Measurements from ENCODE around the gene KIF4A. TPM values are rescaled to one million over a fixed set of nuclear protein-coding genes. Genes with fewer than 3 reads are reported as not detected.
"Not testable (repeated sequence)": the region's sequence is repeated elsewhere in the genome, so short reads cannot be mapped to it uniquely, and the experiment has no call there.

KIF4A gene
- total RNA-seq, 2 donors from 2014 or later = 25.4 to 30.3 TPM

DNA sequence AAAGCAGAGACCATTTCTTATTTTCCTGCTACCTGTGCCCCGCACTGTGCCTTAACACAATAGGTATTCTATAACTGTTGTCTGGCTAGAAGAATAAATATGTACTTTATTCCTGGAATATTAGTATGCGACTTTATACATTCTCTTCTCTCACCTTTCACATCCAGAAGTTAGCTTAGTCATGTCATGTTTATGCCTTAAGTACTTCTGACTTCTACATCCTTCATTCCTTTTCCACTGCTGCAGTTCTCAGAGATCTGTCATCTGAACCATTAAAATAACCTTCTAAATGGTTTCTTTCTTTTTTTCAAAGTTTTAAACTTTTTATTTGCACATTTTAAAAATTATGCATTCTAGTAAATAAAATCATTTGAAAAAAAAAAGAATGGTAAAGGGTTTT is 34.4 kb downstream of the KIF4A start:
- no peaks in the 10 kb centered on the region for H3K27me3 Mint-ChIP-seq
- no peaks in the 10 kb centered on the region for H3K9me3 Mint-ChIP-seq
- no peaks in the 10 kb centered on the region for H3K36me3 Mint-ChIP-seq (ENCODE audit: low read depth)
- H3K4me1 Mint-ChIP-seq = no peaks in the 10 kb centered on the region
- no peak overlapping the region for H3K4me3 Mint-ChIP-seq
- no peak overlapping the region for H3K27ac Mint-ChIP-seq
- no peak for ATAC-seq (replicated peaks)

DNA sequence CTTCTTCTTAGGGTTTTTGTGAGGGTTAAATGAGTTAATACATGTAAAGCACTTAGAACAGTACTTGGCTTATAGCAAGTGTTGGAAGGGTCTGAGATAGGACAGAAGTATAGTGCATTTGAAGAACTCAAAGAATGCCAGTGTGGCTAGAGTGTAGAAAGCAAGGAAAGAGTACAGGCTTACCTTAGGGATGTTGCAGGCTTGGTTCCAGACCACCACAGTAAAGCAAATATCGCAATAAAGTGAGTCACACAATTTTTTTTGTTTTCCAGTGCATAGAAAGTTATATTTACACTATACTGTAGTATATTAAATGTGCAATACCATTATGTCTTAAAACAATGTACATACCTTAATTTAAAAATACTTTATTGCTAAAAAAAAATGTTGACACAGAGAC is 41.3 kb downstream of the KIF4A start:
- Mint-ChIP-seq H3K9me3 (no peaks in the 10 kb centered on the region), H3K4me1 (no peaks in the 10 kb centered on the region), H3K36me3 (ENCODE audit: low read depth) (no peaks in the 10 kb centered on the region), H3K27ac (no peak overlapping the region), H3K4me3 (no peak overlapping the region), H3K27me3 (no peaks in the 10 kb centered on the region)
- ATAC-seq (replicated peaks) = no peak

DNA sequence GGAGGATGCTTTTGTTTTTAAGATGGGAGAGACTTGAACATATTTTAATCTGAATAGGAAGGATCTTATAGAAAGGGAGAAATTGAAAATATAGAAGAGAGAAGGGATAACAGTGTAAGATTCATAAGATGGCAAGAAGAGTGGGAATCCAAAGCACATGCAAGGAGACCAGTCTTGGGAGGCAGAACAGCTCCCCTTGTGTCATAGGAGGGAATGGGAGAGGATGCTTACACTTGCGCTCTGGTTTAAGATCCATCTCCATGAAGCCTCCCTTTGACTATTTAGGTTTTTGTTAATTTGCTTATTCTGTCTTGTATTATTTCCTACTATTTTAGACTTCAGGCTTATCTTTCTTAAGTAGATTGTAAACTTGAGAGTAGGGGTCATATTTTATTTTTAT is 42.7 kb downstream of the KIF4A start:
- H3K4me1 Mint-ChIP-seq = no peaks in the 10 kb centered on the region
- H3K9me3 Mint-ChIP-seq = no peaks in the 10 kb centered on the region
- no peak for ATAC-seq (replicated peaks)
- H3K4me3 Mint-ChIP-seq = no peak overlapping the region
- no peaks in the 10 kb centered on the region for H3K27me3 Mint-ChIP-seq
- no peaks in the 10 kb centered on the region for H3K36me3 Mint-ChIP-seq (ENCODE audit: low read depth)
- no peak overlapping the region for H3K27ac Mint-ChIP-seq

DNA sequence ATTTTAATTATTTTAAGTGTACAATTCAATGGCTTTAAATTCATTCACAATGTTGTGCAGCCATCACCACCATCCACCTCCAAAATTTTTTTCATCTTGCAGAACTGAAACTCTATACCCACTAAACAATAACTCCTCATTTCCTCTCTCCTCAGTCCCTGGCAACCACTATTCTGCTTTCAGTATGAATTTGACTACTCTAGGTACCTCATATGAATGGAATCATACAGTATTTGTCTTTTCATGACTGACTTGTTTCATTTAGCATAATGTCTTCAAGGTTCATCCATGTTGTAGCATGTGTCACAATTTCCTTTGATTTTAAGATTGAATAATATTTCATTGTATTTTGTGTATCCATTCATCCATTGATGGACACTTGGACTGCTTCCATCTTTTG is 46.9 kb downstream of the KIF4A start:
- Mint-ChIP-seq H3K4me3 (no peak overlapping the region), H3K36me3 (ENCODE audit: low read depth) (no peaks in the 10 kb centered on the region), H3K27ac (no peak overlapping the region), H3K4me1 (no peaks in the 10 kb centered on the region), H3K9me3 (no peaks in the 10 kb centered on the region), H3K27me3 (no peaks in the 10 kb centered on the region)
- peak; percentile 96 for ATAC-seq (replicated peaks)

DNA sequence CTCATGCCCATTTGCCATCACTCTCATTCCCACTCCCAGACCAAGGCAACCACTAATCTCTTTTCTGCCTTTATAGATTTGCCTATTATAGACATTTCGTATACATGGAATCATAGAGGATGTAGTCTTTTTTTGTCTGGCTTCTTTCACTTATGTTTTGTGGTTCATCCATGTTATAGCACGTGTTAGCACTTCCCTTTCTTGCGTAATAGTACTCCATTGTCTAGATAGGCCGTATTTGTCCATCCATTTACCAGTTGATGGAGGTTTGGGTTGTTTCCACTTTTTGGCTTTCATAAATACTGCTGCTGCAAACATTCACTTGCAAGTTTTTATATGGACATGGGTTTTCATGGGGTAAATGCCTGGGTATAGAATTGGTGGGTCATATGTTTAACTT is 48.4 kb downstream of the KIF4A start:
- Mint-ChIP-seq H3K4me1 (no peaks in the 10 kb centered on the region), H3K27ac (no peak overlapping the region), H3K27me3 (no peaks in the 10 kb centered on the region), H3K36me3 (ENCODE audit: low read depth) (no peaks in the 10 kb centered on the region), H3K4me3 (no peak overlapping the region), H3K9me3 (no peaks in the 10 kb centered on the region)
- no peak for ATAC-seq (replicated peaks)

DNA sequence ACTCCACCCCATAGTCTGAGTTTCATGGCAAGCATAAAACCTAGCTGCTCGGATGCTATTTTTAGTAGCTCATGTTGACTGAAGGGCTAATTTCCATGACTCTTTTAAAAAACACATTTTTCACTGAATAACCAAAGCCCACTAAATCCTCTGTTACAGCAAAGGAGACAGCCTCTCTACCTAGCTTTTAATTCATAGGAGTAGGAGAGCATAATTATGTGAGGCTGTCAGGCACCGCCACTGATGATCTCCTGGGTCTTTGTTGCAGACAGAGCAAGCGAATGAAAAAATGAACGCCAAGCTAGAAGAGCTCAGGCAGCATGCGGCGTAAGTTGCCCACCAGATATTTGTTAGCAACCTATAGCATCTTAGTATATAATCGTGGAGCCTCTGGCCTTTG is 53.5 kb downstream of the KIF4A start:
- H3K36me3 Mint-ChIP-seq (ENCODE audit: low read depth) = peaks cover 13% of the 10 kb centered on the region
- no peaks in the 10 kb centered on the region for H3K4me1 Mint-ChIP-seq
- no peaks in the 10 kb centered on the region for H3K9me3 Mint-ChIP-seq
- no peaks in the 10 kb centered on the region for H3K27me3 Mint-ChIP-seq
- no peak overlapping the region for H3K4me3 Mint-ChIP-seq
- no peak overlapping the region for H3K27ac Mint-ChIP-seq
- ATAC-seq (replicated peaks) = no peak

DNA sequence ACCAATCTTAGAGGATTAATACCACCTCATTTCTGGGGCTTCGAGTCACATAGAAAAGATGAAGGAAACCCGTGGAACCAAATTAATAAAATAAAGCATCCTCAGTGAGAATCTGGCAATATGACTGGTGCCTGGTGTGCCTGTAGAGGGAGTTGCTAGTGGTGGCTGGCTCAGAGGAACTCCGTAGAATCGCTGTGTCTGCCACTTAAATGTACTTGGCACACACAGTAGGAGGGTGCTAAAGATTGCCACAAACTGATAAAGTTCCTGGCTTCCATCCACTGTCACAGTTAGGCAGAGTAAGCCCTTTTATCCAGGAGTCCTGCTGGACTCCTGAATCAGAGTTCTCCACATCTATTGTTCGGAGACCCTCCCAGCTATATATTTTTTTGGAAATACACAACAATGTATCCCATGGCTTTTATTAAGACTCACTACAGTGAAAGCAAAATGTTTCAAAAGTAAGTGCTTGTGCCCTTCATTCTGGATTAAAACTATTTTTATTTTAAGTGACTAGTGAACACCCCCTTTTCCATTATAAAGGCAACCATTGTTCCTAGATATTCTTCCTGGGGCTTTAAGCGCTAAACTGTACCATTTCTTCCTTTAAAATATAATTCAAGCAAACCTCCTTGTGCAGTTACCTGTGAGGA is 56.6 kb downstream of the KIF4A start:
- Mint-ChIP-seq H3K4me1 (no peaks in the 10 kb centered on the region), H3K27me3 (no peaks in the 10 kb centered on the region), H3K9me3 (no peaks in the 10 kb centered on the region), H3K36me3 (ENCODE audit: low read depth) (peaks cover 13% of the 10 kb centered on the region), H3K27ac (no peak overlapping the region), H3K4me3 (no peak overlapping the region)
- no peak for ATAC-seq (replicated peaks)

DNA sequence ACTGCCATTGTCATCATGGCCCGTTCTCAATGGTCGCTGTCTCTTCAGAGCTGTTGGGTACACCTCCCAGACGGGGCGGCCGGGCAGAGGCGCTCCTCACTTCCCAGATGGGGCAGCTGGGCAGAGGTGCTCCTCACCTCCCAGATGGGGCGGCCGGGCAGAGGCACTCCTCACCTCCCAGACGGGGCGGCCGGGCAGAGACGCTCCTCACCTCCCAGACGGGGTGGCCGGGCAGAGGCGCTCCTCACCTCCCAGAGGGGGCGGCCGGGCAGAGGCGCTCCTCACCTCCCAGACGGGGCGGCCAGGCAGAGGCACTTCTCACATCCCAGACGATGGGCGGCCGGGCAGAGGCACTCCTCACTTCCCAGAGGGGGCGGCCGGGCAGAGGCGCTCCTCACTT is 58.9 kb downstream of the KIF4A start:
- not testable (repeated sequence) for ATAC-seq (replicated peaks); H3K36me3 Mint-ChIP-seq (ENCODE audit: low read depth); H3K27me3 Mint-ChIP-seq

DNA sequence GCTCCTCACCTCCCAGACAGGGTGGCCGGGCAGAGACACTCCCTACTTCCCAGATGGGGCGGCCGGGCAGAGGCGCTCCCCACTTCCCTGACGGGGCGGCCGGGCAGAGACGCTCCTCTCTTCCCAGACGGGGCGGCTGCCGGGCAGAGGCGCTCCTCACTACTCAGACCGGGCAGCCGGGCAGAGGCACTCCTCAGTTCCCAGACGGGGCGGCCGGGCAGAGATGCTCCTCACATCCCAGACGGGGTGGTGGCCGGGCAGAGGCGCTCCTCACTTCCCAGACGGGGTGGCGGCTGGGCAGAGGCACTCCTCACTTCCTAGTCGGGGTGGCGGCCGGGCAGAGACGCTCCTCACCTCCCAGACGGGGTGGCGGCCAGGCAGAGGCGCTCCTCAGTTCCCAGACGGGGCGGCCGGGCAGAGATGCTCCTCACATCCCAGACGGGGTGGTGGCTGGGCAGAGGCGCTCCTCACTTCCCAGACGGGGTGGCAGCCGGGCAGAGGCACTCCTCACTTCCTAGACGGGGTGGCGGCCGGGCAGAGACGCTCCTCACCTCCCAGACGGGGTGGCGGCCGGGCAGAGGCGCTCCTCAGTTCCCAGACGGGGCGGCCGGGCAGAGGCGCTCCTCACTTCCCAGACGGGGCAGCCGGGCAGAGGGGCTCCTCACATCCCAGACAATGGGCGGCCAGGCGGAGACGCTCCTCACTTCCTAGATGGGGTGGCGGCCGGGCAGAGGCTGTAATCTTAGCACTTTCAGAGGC is 59.6 kb downstream of the KIF4A start:
- not testable (repeated sequence) for H3K27ac Mint-ChIP-seq; H3K27me3 Mint-ChIP-seq; ATAC-seq (replicated peaks); H3K9me3 Mint-ChIP-seq; H3K36me3 Mint-ChIP-seq (ENCODE audit: low read depth); H3K4me3 Mint-ChIP-seq; H3K4me1 Mint-ChIP-seq

More for the DNA sequence above, 58.9 kb downstream of the KIF4A start:
- H3K9me3 Mint-ChIP-seq, H3K27ac Mint-ChIP-seq, H3K4me3 Mint-ChIP-seq, H3K4me1 Mint-ChIP-seq: not testable (repeated sequence)

DNA sequence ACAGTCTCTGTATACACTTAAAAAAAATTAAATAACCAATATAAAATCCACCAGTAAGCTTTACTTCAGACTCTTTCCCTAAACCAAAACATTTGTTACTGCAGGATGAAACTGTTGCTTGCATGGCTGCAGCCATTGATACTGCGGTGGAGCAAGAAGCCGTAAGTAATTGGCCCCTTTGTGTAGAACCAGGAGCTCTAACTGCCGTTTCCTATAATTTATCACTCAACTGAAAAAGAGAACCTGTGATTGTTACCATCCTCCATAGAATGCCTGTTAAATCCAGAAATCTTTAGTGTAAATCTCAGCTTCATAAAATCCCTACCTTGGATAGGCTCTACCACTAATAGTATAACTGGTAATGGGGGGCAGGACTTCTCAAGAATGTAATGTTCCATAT is 62.6 kb downstream of the KIF4A start:
- H3K36me3 Mint-ChIP-seq (ENCODE audit: low read depth) = no peaks in the 10 kb centered on the region
- no peak overlapping the region for H3K4me3 Mint-ChIP-seq
- no peaks in the 10 kb centered on the region for H3K27me3 Mint-ChIP-seq
- ATAC-seq (replicated peaks) = no peak
- H3K4me1 Mint-ChIP-seq = no peaks in the 10 kb centered on the region
- no peaks in the 10 kb centered on the region for H3K9me3 Mint-ChIP-seq
- no peak overlapping the region for H3K27ac Mint-ChIP-seq

DNA sequence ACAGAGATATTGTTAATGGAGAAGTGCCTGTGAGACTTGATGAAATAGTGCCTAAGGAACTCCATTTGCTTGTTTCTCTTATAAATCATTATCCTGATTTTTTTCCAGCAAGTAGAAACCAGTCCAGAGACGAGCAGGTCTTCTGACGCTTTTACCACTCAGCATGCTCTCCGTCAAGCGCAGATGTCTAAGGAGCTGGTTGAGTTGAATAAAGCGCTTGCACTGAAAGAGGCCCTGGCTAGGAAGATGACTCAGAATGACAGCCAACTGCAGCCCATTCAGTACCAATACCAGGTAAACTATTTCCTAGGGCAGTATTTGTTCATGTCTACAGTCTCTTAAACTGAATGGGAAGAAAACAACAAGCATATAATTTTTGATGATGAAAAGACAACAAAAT is 63.6 kb downstream of the KIF4A start:
- H3K27me3 Mint-ChIP-seq = no peaks in the 10 kb centered on the region
- H3K9me3 Mint-ChIP-seq = no peaks in the 10 kb centered on the region
- no peak overlapping the region for H3K27ac Mint-ChIP-seq
- ATAC-seq (replicated peaks) = no peak
- no peaks in the 10 kb centered on the region for H3K36me3 Mint-ChIP-seq (ENCODE audit: low read depth)
- H3K4me1 Mint-ChIP-seq = no peaks in the 10 kb centered on the region
- no peak overlapping the region for H3K4me3 Mint-ChIP-seq

DNA sequence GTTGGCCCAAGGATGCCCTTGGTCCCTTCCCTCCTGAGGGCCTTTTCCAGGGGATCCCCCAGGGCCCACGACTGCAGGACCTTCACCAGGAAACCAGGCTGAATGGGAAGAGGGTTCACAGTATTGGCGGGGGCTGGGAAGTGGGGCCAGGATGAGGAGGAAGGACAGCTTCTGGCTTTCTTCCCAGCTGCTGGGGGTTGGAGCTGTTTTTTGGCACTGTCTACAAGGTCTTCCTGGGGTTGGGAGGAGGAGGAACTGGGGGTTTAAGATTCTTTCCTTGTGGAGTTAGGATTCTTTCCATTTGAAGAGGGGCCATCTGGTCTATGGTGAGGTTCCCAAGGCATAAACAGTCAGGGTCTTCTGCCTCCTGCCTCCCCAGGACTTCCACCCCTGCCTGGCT is 64.8 kb downstream of the KIF4A start:
- no peaks in the 10 kb centered on the region for H3K27me3 Mint-ChIP-seq
- H3K4me3 Mint-ChIP-seq = no peak overlapping the region
- no peaks in the 10 kb centered on the region for H3K4me1 Mint-ChIP-seq
- no peaks in the 10 kb centered on the region for H3K9me3 Mint-ChIP-seq
- H3K27ac Mint-ChIP-seq = no peak overlapping the region
- no peaks in the 10 kb centered on the region for H3K36me3 Mint-ChIP-seq (ENCODE audit: low read depth)
- ATAC-seq (replicated peaks) = no peak

DNA sequence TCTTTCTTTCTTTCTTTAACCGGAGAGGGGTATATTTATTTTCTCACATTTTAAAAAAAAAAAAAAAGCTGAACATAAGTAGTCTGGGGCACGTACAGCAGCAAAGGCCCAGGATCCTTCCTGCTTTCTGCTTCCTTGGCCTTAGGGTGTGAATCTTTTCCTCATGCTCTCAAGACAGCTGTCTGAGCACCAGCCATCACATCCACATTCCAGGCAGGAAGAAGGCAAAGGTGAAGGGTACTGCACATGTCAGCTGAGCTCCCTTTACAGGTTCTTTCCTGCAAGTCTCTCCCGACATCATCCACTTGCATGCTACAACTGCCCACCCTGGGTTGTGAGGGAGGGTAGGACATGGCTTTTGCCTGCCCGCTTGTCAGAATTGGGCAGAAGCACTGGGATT is 69.6 kb downstream of the KIF4A start:
- Mint-ChIP-seq H3K4me1 (no peaks in the 10 kb centered on the region), H3K36me3 (ENCODE audit: low read depth) (no peaks in the 10 kb centered on the region), H3K9me3 (no peaks in the 10 kb centered on the region), H3K27ac (no peak overlapping the region), H3K4me3 (no peak overlapping the region), H3K27me3 (no peaks in the 10 kb centered on the region)
- ATAC-seq (replicated peaks) = no peak

DNA sequence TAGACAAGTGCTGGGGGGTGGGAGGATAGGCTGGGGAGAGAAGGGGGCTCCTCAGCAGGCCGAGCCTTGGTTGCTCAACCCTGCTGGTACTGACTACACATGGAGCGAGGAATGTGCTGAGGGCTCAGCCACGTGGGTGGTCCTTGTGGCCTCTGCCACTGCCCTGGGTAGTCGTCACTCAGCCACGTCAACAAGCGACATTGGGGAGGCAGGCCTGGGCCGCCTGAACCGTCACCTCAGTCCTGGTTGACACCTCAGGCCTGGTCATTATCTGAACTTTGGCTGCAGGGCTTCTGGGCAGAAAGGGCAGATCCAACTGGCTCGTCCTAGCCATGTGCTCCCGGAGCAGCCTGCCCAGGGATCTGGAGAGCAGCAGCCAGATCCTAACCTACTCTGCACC is 70.5 kb downstream of the KIF4A start:
- Mint-ChIP-seq H3K9me3 (no peaks in the 10 kb centered on the region), H3K4me3 (no peak overlapping the region), H3K27ac (no peak overlapping the region), H3K27me3 (no peaks in the 10 kb centered on the region), H3K4me1 (no peaks in the 10 kb centered on the region), H3K36me3 (ENCODE audit: low read depth) (no peaks in the 10 kb centered on the region)
- ATAC-seq (replicated peaks) = no peak

DNA sequence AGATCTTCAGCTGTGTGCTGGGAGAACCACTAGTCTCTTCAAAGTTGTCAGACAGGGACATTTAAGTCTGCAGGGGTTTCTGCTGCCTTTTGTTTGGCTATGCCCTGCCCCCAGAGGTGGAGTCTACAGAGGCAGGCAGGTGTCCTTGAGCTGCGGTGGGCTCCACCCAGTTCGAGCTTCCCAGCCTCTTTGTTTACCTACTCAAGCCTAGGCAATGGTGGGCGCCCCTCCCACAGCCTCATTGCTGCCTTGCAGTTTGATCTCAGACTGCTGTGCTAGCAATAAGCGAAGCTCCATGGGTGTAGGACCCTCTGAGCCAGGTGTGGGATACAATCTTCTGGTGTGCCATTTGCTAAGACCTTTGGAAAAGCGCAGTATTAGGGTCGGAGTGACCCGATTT is 78.8 kb downstream of the KIF4A start:
- not testable (repeated sequence) for H3K9me3 Mint-ChIP-seq; H3K27me3 Mint-ChIP-seq; ATAC-seq (replicated peaks); H3K4me1 Mint-ChIP-seq; H3K36me3 Mint-ChIP-seq (ENCODE audit: low read depth); H3K27ac Mint-ChIP-seq; H3K4me3 Mint-ChIP-seq
